Right atrium auricular region (tissue), 2 donors: ENCODE measurements around the gene MYLK3. TPM values are rescaled to one million over a fixed set of nuclear protein-coding genes. Genes with fewer than 3 reads are reported as not detected.

ENCODE experiments used
- DNase-seq: peaks from one replicate; pipeline ENCODE4 v3.0.0-alpha.2; 2019; ENCODE audit warnings: low spot score
- H3K27ac ChIP-seq, 2 donors: fragments of 200-600 bp; sonication (generic); 1 replicate in 1 of 2; 2 replicates in 1 of 2; pipeline ENCODE4 v1.5.1; 2016 to 2019
- H3K27me3 ChIP-seq, 2 donors: fragments of 200-600 bp; sonication (generic); one replicate each; pipeline versions ENCODE4 v1.5.1 to v1.6.0; 2017 to 2019
- H3K36me3 ChIP-seq: fragments of 200-600 bp; sonication (generic); one replicate; pipeline ENCODE4 v1.5.1; 2016
- H3K4me1 ChIP-seq, 2 donors: fragments of 200-600 bp; sonication (generic); one replicate each; pipeline versions ENCODE4 v1.5.1 to v1.6.0; 2017 to 2019
- H3K4me3 ChIP-seq, 2 donors: fragments of 200-600 bp; sonication (generic); 1 replicate in 1 of 2; 2 replicates in 1 of 2; pipeline ENCODE4 v1.5.1; 2017 to 2019; ENCODE audit warnings: mild to moderate bottlenecking in 1 of 2, moderate library complexity in 1 of 2
- H3K9me3 ChIP-seq, 2 donors: fragments of 200-600 bp; sonication (generic); one replicate each; pipeline ENCODE4 v1.5.1; 2019
- total RNA-seq, 2 donors: library from RNA; depleted of rRNA; stranded (reverse); fragments of >200 nt; gene quantifications; one replicate each; pipeline ENCODE4 v1.1.0, GENCODE V29; 2016
- TF ChIP-seq, protein P1 (sequence below), 2 donors: fragments of 200-600 bp; sonication (generic); IDR thresholded peaks; one replicate each; pipeline ENCODE4 v1.5.1; 2019; ENCODE audit warnings: antibody characterized with exemption in 2 of 2

The MYLK3 gene
- total RNA-seq, 2 donors from 2014 or later = 275 to 456 TPM

DNA sequence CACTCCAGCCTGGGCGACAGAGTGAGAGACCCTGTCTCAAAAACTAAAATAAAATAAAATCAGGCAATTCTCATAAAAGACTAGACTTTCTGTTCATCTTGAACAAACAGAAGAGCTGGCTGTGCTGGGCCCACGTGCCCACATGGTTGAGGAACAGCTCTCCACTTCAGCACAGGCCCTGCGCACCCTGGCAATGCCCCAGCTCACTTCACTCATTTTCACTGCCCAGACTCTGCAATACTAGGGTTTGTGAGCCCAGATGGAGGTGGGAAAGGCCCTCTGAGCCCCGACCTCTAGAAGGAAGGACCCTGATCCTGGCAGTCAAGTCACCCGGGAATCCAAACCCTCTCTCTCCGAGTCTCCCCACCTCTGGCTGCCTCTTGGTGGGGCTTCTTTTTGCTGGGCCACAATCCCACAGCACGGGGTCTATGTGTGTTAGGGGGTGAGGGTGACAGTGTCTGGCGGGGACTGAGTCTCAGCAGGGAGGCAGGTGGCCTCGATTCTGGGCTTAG lies 14.8 kb downstream of the MYLK3 start:
- Histone ChIP-seq H3K27ac (peak overlapping the region; percentile 82), H3K36me3 (peaks cover 48% of the 10 kb centered on the region)

GRCh38 chr16:46732561-46732960 lies 15.6 kb downstream of the MYLK3 start:
- peak overlapping the region; percentile 82 for H3K27ac ChIP-seq
- H3K4me3 ChIP-seq = no peak overlapping the region
- TF ChIP-seq, protein P1, sequence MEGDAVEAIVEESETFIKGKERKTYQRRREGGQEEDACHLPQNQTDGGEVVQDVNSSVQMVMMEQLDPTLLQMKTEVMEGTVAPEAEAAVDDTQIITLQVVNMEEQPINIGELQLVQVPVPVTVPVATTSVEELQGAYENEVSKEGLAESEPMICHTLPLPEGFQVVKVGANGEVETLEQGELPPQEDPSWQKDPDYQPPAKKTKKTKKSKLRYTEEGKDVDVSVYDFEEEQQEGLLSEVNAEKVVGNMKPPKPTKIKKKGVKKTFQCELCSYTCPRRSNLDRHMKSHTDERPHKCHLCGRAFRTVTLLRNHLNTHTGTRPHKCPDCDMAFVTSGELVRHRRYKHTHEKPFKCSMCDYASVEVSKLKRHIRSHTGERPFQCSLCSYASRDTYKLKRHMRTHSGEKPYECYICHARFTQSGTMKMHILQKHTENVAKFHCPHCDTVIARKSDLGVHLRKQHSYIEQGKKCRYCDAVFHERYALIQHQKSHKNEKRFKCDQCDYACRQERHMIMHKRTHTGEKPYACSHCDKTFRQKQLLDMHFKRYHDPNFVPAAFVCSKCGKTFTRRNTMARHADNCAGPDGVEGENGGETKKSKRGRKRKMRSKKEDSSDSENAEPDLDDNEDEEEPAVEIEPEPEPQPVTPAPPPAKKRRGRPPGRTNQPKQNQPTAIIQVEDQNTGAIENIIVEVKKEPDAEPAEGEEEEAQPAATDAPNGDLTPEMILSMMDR (IDR thresholded peaks at IDR 0.05) = no peak
- peaks cover 0 to 47% of the 10 kb centered on the region in 2 donors for H3K4me1 ChIP-seq
- DNase-seq = no peak
- no peaks in the 10 kb centered on the region for H3K27me3 ChIP-seq
- no peaks in the 10 kb centered on the region for H3K9me3 ChIP-seq
- H3K36me3 ChIP-seq = peaks cover 50% of the 10 kb centered on the region

More for the DNA sequence above, 14.8 kb downstream of the MYLK3 start:
- Histone ChIP-seq H3K4me3 (no peak overlapping the region), H3K9me3 (no peaks in the 10 kb centered on the region), H3K27me3 (no peaks in the 10 kb centered on the region), H3K4me1 (peaks cover 0 to 55% of the 10 kb centered on the region in 2 donors)
- no peak for DNase-seq
- TF ChIP-seq, protein P1 (IDR thresholded peaks at IDR 0.05) = no peak

- Histone ChIP-seq H3K27ac (peak overlapping the region; percentile 82), H3K4me1 (peaks cover 0 to 40% of the 10 kb centered on the region in 2 donors), H3K36me3 (peaks cover 54% of the 10 kb centered on the region), H3K9me3 (no peaks in the 10 kb centered on the region), H3K27me3 (no peaks in the 10 kb centered on the region), H3K4me3 (no peak overlapping the region)
- TF ChIP-seq, protein P1 (IDR thresholded peaks at IDR 0.05) = no peak
- DNase-seq = no peak
These were observed 16.2 kb downstream of the MYLK3 start for GRCh38 chr16:46731691-46732555.

GRCh38 chr16:46730801-46731690 lies 17.1 kb downstream of the MYLK3 start:
- peaks cover 60% of the 10 kb centered on the region for H3K36me3 ChIP-seq
- H3K27me3 ChIP-seq = no peaks in the 10 kb centered on the region
- H3K4me3 ChIP-seq = no peak overlapping the region
- peaks cover 0 to 32% of the 10 kb centered on the region in 2 donors for H3K4me1 ChIP-seq
- H3K9me3 ChIP-seq = no peaks in the 10 kb centered on the region
- TF ChIP-seq, protein P1 (IDR thresholded peaks at IDR 0.05) = no peak
- H3K27ac ChIP-seq = peak overlapping the region; percentile 82
- DNase-seq = no peak

- H3K4me1 ChIP-seq = peaks cover 0 to 32% of the 10 kb centered on the region in 2 donors
- H3K36me3 ChIP-seq = peaks cover 70% of the 10 kb centered on the region
- peak overlapping the region; percentile 82 for H3K27ac ChIP-seq
- H3K27me3 ChIP-seq = no peaks in the 10 kb centered on the region
- DNase-seq = no peak
- TF ChIP-seq, protein P1 (IDR thresholded peaks at IDR 0.05) = no peak
- no peaks in the 10 kb centered on the region for H3K9me3 ChIP-seq
- H3K4me3 ChIP-seq = no peak overlapping the region
These were observed 18.0 kb downstream of the MYLK3 start for GRCh38 chr16:46730126-46730525.
